Ovary (tissue), 3 donors: Measurements from ENCODE around the gene CD300A.

Experiments
- EP300 ChIP-seq: sonication (generic); formaldehyde crosslinking; IDR thresholded peaks from one replicate; pipeline ENCODE4 v1.6.1; 2017; ENCODE audit warnings: antibody characterized with exemption
- TF ChIP-seq, protein P1 (sequence below), 3 donors: fragments of 450-650 bp in 2 of 3; fragments of 200-600 bp in 1 of 3; IDR thresholded peaks; one replicate each; pipeline versions ENCODE4 v1.5.1 to v1.8.0; 2016 to 2022; ENCODE audit warnings: antibody characterized with exemption in 3 of 3, mild to moderate bottlenecking in 1 of 3
- donor health status: DM: no; HTN: no; CAD: no.

DNA sequence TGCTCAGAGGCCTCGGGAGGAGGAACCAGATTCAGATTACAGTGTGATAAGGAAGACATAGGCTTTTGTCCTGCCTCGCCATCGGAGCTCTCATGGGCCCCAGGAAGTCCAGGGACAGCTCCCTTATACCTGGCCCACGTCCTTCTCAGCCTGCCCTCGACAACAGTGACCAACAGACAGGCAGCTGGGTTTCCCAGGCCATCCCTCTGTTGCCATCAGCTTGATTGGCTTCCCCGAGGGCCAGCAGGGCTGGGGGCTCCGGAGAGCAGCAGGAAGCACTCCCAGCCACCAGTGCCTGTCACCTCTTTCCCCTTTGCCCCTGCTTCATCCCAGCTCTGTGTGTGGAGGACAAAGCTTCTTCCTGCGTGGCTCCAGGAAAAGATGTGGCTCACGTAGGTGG lies 17.6 kb downstream of the CD300A start:
- TF ChIP-seq, protein P1, sequence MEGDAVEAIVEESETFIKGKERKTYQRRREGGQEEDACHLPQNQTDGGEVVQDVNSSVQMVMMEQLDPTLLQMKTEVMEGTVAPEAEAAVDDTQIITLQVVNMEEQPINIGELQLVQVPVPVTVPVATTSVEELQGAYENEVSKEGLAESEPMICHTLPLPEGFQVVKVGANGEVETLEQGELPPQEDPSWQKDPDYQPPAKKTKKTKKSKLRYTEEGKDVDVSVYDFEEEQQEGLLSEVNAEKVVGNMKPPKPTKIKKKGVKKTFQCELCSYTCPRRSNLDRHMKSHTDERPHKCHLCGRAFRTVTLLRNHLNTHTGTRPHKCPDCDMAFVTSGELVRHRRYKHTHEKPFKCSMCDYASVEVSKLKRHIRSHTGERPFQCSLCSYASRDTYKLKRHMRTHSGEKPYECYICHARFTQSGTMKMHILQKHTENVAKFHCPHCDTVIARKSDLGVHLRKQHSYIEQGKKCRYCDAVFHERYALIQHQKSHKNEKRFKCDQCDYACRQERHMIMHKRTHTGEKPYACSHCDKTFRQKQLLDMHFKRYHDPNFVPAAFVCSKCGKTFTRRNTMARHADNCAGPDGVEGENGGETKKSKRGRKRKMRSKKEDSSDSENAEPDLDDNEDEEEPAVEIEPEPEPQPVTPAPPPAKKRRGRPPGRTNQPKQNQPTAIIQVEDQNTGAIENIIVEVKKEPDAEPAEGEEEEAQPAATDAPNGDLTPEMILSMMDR (IDR thresholded peaks at IDR 0.05): no peak
- no peak for TF ChIP-seq EP300
